CD14-positive monocyte (primary cell): ENCODE data around the gene KCNMA1. TPM values are rescaled to one million over a fixed set of nuclear protein-coding genes. Genes with fewer than 3 reads are reported as not detected.

ENCODE experiments used
- DNase-seq, 3 donors: peaks; one replicate each; pipeline ENCODE4 v3.0.0-alpha.2; 2011 to 2022
- H2AFZ ChIP-seq: 2 replicates; pipeline ENCODE4 v1.6.0; 2012; ENCODE audit warnings: mild to moderate bottlenecking, low read depth, low read length, inconsistent platforms; ENCODE audit not compliant: insufficient read depth, poor library complexity, severe bottlenecking
- H3K27ac ChIP-seq, 2 donors: 1 replicate in 1 of 2; 2 replicates in 1 of 2; pipeline ENCODE4 v1.5.1; 2012 to 2013; ENCODE audit warnings: low read length in 2 of 2, control low read depth in 1 of 2, inconsistent platforms in 1 of 2, low read depth in 1 of 2, mild to moderate bottlenecking in 1 of 2
- H3K27me3 ChIP-seq, 2 donors: one replicate each; pipeline versions ENCODE4 v1.6.0 to v1.6.1; 2011 to 2013; ENCODE audit warnings: low read length in 2 of 2; ENCODE audit not compliant: control insufficient read depth in 2 of 2, insufficient read depth in 2 of 2
- H3K36me3 ChIP-seq, 2 donors: replicated peaks in 1 of 2; 1 replicate in 1 of 2; 2 replicates in 1 of 2; pipeline versions ENCODE4 v1.5.1 to v1.6.1; 2012 to 2013; ENCODE audit warnings: low read length in 2 of 2, control low read depth in 1 of 2, inconsistent platforms in 1 of 2, mild to moderate bottlenecking in 1 of 2; ENCODE audit not compliant: insufficient read depth in 2 of 2, control insufficient read depth in 1 of 2
- H3K4me1 ChIP-seq, 2 donors: 1 replicate in 1 of 2; 2 replicates in 1 of 2; pipeline versions ENCODE4 v1.5.1 to v1.6.1; 2012 to 2013; ENCODE audit warnings: low read length in 2 of 2, control low read depth in 1 of 2, inconsistent platforms in 1 of 2, mild to moderate bottlenecking in 1 of 2, moderate library complexity in 1 of 2; ENCODE audit not compliant: insufficient read depth in 2 of 2, control insufficient read depth in 1 of 2
- H3K4me2 ChIP-seq: replicated peaks from 2 replicates; pipeline ENCODE3; 2012; ENCODE audit warnings: low read length, moderate library complexity, mild to moderate bottlenecking; ENCODE audit not compliant: poor library complexity, severe bottlenecking; ENCODE audit errors: extremely low read depth
- H3K4me3 ChIP-seq, 3 experiments: fragments of 200-600 bp in 1 of 3; sonication (generic) in 1 of 3; replicated peaks in 1 of 3; 1 replicate in 2 of 3; 2 replicates in 1 of 3; pipeline ENCODE4 v1.5.1; 2011 to 2013; ENCODE audit warnings: low read length in 3 of 3, mild to moderate bottlenecking in 3 of 3, control low read depth in 2 of 3, low read depth in 2 of 3, inconsistent platforms in 1 of 3, moderate library complexity in 1 of 3
- H3K79me2 ChIP-seq: 2 replicates; pipeline ENCODE4 v1.6.0; 2012; ENCODE audit warnings: mild to moderate bottlenecking, control low read depth, inconsistent platforms, low read length, moderate library complexity; ENCODE audit not compliant: insufficient read depth
- H3K9ac ChIP-seq: 2 replicates; pipeline ENCODE4 v1.6.0; 2017; ENCODE audit warnings: low read length, mild to moderate bottlenecking; ENCODE audit not compliant: insufficient read depth, poor library complexity, severe bottlenecking
- H3K9me3 ChIP-seq, 2 donors: replicated peaks in 1 of 2; 1 replicate in 1 of 2; 2 replicates in 1 of 2; pipeline versions ENCODE4 v1.5.1 to v1.6.1; 2012 to 2013; ENCODE audit warnings: low read length in 2 of 2, control low read depth in 1 of 2; ENCODE audit not compliant: control insufficient read depth in 1 of 2, insufficient read depth in 1 of 2
- H4K20me1 ChIP-seq: 2 replicates; pipeline ENCODE4 v1.6.0; 2012; ENCODE audit warnings: mild to moderate bottlenecking, low read length, control low read depth, moderate library complexity; ENCODE audit not compliant: insufficient read depth
- H3K27ac Mint-ChIP-seq, 7 donors: one replicate each; pipeline ENCODE4 v1.8.0; 2020; ENCODE audit warnings: mild to moderate bottlenecking in 7 of 7, mixed read lengths in 7 of 7, moderate library complexity in 6 of 7, inconsistent platforms in 2 of 7
- H3K27me3 Mint-ChIP-seq, 3 donors: one replicate each; pipeline ENCODE4 v1.8.0; 2021 to 2022; ENCODE audit warnings: low read depth in 3 of 3, mild to moderate bottlenecking in 3 of 3, mixed read lengths in 3 of 3, moderate library complexity in 3 of 3, inconsistent platforms in 1 of 3
- H3K36me3 Mint-ChIP-seq, 2 donors: one replicate each; pipeline ENCODE4 v1.8.0; 2020; ENCODE audit warnings: mixed read lengths in 2 of 2, inconsistent platforms in 1 of 2, mild to moderate bottlenecking in 1 of 2
- H3K4me1 Mint-ChIP-seq: one replicate; pipeline ENCODE4 v1.8.0; 2020; ENCODE audit warnings: mild to moderate bottlenecking, mixed read lengths
- H3K4me3 Mint-ChIP-seq, 2 donors: one replicate each; pipeline ENCODE4 v1.8.0; 2020; ENCODE audit warnings: mild to moderate bottlenecking in 2 of 2, mixed read lengths in 2 of 2, moderate library complexity in 1 of 2
- H3K9me3 Mint-ChIP-seq, 7 donors: one replicate each; pipeline ENCODE4 v1.8.0; 2020 to 2022; ENCODE audit warnings: mixed read lengths in 7 of 7, mild to moderate bottlenecking in 6 of 7, moderate library complexity in 6 of 7, inconsistent platforms in 2 of 7
- WGBS: methylation state at CpG from one replicate; pipeline ENCODE4 v1.1.5; 2013; ENCODE audit warnings: missing lambda C conversion rate; ENCODE audit not compliant: insufficient coverage; 5-methylcytosine and 5-hydroxymethylcytosine counted together
- intact Hi-C, 2 donors: fragments of 100-400 bp; cut with micrococcal nuclease; formaldehyde crosslinking; loops; one replicate each; pipeline versions ENCODE4 v1.15.0 to v1.15.1; 2023
- polyA plus RNA-seq, 3 donors: library from polyadenylated mRNA; depleted of rRNA in 1 of 3; unstranded in 2 of 3; stranded (reverse) in 1 of 3; fragments of 300-500 nt in 2 of 3; fragments of >200 nt in 1 of 3; fragmentation: Illumina TruSeq in 2 of 3; gene quantifications; 1 replicate in 2 of 3; 2 replicates in 1 of 3; pipeline ENCODE4 v1.2.3, GENCODE V29; 2012 to 2021
- TF ChIP-seq, protein P1 (sequence below): fragments of 200-600 bp; IDR thresholded peaks from one replicate; pipeline ENCODE4 v1.8.0; 2022; ENCODE audit warnings: antibody characterized with exemption, mild to moderate bottlenecking

Gene KCNMA1
- polyA plus RNA-seq, 3 donors: 0.11 to 1.0 TPM; not detected in 1

- Mint-ChIP-seq H3K4me3 (no peak overlapping the region), H3K27me3 (peaks cover 3 to 8% (median 7%) of the 10 kb centered on the region in 3 donors), H3K9me3 (peaks cover 0 to 3% (median under 1%) of the 10 kb centered on the region in 7 donors), H3K36me3 (no peaks in the 10 kb centered on the region), H3K27ac (no peak overlapping the region), H3K4me1 (no peaks in the 10 kb centered on the region)
- intact Hi-C loops: no loop called here
- Histone ChIP-seq H3K27ac (no peak overlapping the region), H3K4me3 (no peak overlapping the region), H3K9ac (no peak overlapping the region), H3K27me3 (peaks cover 0 to 3% of the 10 kb centered on the region in 2 donors), H3K36me3 (no peaks in the 10 kb centered on the region), H3K9me3 (no peaks in the 10 kb centered on the region), H2AFZ (no peak overlapping the region), H3K79me2 (no peaks in the 10 kb centered on the region), H3K4me2 (no peak overlapping the region), H4K20me1 (no peaks in the 10 kb centered on the region), H3K4me1 (no peaks in the 10 kb centered on the region)
- no peak for DNase-seq
- TF ChIP-seq, protein P1, sequence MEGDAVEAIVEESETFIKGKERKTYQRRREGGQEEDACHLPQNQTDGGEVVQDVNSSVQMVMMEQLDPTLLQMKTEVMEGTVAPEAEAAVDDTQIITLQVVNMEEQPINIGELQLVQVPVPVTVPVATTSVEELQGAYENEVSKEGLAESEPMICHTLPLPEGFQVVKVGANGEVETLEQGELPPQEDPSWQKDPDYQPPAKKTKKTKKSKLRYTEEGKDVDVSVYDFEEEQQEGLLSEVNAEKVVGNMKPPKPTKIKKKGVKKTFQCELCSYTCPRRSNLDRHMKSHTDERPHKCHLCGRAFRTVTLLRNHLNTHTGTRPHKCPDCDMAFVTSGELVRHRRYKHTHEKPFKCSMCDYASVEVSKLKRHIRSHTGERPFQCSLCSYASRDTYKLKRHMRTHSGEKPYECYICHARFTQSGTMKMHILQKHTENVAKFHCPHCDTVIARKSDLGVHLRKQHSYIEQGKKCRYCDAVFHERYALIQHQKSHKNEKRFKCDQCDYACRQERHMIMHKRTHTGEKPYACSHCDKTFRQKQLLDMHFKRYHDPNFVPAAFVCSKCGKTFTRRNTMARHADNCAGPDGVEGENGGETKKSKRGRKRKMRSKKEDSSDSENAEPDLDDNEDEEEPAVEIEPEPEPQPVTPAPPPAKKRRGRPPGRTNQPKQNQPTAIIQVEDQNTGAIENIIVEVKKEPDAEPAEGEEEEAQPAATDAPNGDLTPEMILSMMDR: no peak
- WGBS: 100% methylated on average over 3 of the region's 3 CpGs
Observed at GRCh38 chr10:77062381-77062780, 575.2 kb downstream of the KCNMA1 start.

- H3K4me2 ChIP-seq: no peak overlapping the region
- no peaks in the 10 kb centered on the region for H3K4me1 Mint-ChIP-seq
- H3K36me3 ChIP-seq: no peaks in the 10 kb centered on the region
- peaks cover 3 to 8% (median 3%) of the 10 kb centered on the region in 3 donors for H3K27me3 Mint-ChIP-seq
- H3K9ac ChIP-seq: no peak overlapping the region
- H3K4me1 ChIP-seq: no peaks in the 10 kb centered on the region
- H3K4me3 Mint-ChIP-seq: no peak overlapping the region
- H4K20me1 ChIP-seq: no peaks in the 10 kb centered on the region
- TF ChIP-seq, protein P1: no peak
- intact Hi-C loops: no loop called here
- no peaks in the 10 kb centered on the region for H3K27me3 ChIP-seq
- no peak overlapping the region for H3K27ac ChIP-seq
- no peaks in the 10 kb centered on the region for H3K79me2 ChIP-seq
- no peaks in the 10 kb centered on the region for H3K36me3 Mint-ChIP-seq
- no peak overlapping the region for H3K27ac Mint-ChIP-seq
- no peaks in the 10 kb centered on the region for H3K9me3 ChIP-seq
- H3K9me3 Mint-ChIP-seq: peaks cover 0 to 3% (median 0%) of the 10 kb centered on the region in 7 donors
- no peak overlapping the region for H2AFZ ChIP-seq
- H3K4me3 ChIP-seq: no peak overlapping the region
- no CpG with 5 or more reads among the region's 2 CpGs for WGBS
- DNase-seq: no peak
Observed at GRCh38 chr10:77060913-77061312, 576.7 kb downstream of the KCNMA1 start.
